ENCODE data around the gene OGFR. TPM values are rescaled to one million over a fixed set of nuclear protein-coding genes. Genes with fewer than 3 reads are reported as not detected.

The OGFR gene
- total and polyA plus RNA-seq, 7 donors: 11.6 to 21.6 (median 19.2) TPM

- H3K36me3 ChIP-seq (ENCODE audit: insufficient read depth in 1 of 2, low read depth in 1 of 2): no peaks in the 10 kb centered on the region
- ATAC-seq: no peak
- intact Hi-C loops (cut with DNase I): no loop called here
- H3K27ac ChIP-seq: no peak overlapping the region
- H3K27me3 ChIP-seq (ENCODE audit: insufficient read depth in 3 of 3, low read length in 2 of 3): peaks cover 0 to 28% (median 2%) of the 10 kb centered on the region in 3 donors
- TF ChIP-seq CTCF (IDR thresholded peaks at IDR 0.05): no peak
- DNase-seq: no peak
- H3K4me1 ChIP-seq: peaks cover 2% of the 10 kb centered on the region
- no peaks in the 10 kb centered on the region for H3K9me3 ChIP-seq
- WGBS, 3 donors: 87 to 91% (median 87%) methylated on average over 37 to 38 of the region's 38 CpGs
- no peak overlapping the region for H3K4me3 ChIP-seq
These were observed 19.2 kb downstream of the OGFR start for GRCh38 chr20:62823688-62824475.

- Histone ChIP-seq H3K36me3 (ENCODE audit: insufficient read depth in 1 of 2, low read depth in 1 of 2) (no peaks in the 10 kb centered on the region), H3K4me3 (no peak overlapping the region), H3K9me3 (no peaks in the 10 kb centered on the region), H3K27ac (no peak overlapping the region), H3K4me1 (no peaks in the 10 kb centered on the region), H3K27me3 (ENCODE audit: insufficient read depth in 3 of 3, low read length in 2 of 3) (peaks cover 0 to 19% (median 2%) of the 10 kb centered on the region in 3 donors)
- WGBS, 3 donors: 30 to 56% (median 32%) methylated on average over 23 to 33 of the region's 36 CpGs
- no peak for ATAC-seq
- DNase-seq: no peak
- TF ChIP-seq CTCF (IDR thresholded peaks at IDR 0.05): no peak
- intact Hi-C loops (cut with DNase I): no loop called here
These were observed 20.1 kb downstream of the OGFR start for GRCh38 chr20:62824476-62825332.

GRCh38 chr20:62825333-62825985 is 20.8 kb downstream of the OGFR start:
- 68 to 72% (median 72%) methylated on average over 21 to 22 of the region's 22 CpGs for WGBS, 3 donors
- no peak for TF ChIP-seq CTCF (IDR thresholded peaks at IDR 0.05)
- H3K27me3 ChIP-seq (ENCODE audit: insufficient read depth in 3 of 3, low read length in 2 of 3): peaks cover 0 to 12% (median 6%) of the 10 kb centered on the region in 3 donors
- no peaks in the 10 kb centered on the region for H3K9me3 ChIP-seq
- H3K36me3 ChIP-seq (ENCODE audit: insufficient read depth in 1 of 2, low read depth in 1 of 2): no peaks in the 10 kb centered on the region
- no peak overlapping the region for H3K27ac ChIP-seq
- no peak overlapping the region for H3K4me3 ChIP-seq
- intact Hi-C loops (cut with DNase I): no loop called here
- H3K4me1 ChIP-seq: no peaks in the 10 kb centered on the region
- ATAC-seq: no peak
- no peak for DNase-seq

- Histone ChIP-seq H3K27ac (no peak overlapping the region), H3K4me1 (no peaks in the 10 kb centered on the region), H3K4me3 (no peak overlapping the region), H3K27me3 (ENCODE audit: insufficient read depth in 3 of 3, low read length in 2 of 3) (peaks cover 0 to 12% (median 6%) of the 10 kb centered on the region in 3 donors), H3K36me3 (ENCODE audit: insufficient read depth in 1 of 2, low read depth in 1 of 2) (no peaks in the 10 kb centered on the region), H3K9me3 (no peaks in the 10 kb centered on the region)
- DNase-seq (no peak), ATAC-seq (no peak)
- WGBS, 3 donors: 75 to 78% (median 76%) methylated on average over 22 to 27 of the region's 27 CpGs
- no peak for TF ChIP-seq CTCF (IDR thresholded peaks at IDR 0.05)
- intact Hi-C loops (cut with DNase I): no loop called here
These were observed 21.5 kb downstream of the OGFR start for GRCh38 chr20:62825986-62826645.
